T-helper 2 cell treated with Interferon-gamma antibody and Interleukin-4, amounts not matched to agents 5 μg/mL and 100 μg/mL, for 36 hours (primary cell): Measurements from ENCODE around the gene OR10H3.
"Not testable (repeated sequence)": the region's sequence is repeated elsewhere in the genome, so short reads cannot be mapped to it uniquely, and the experiment has no call there.

Experiments
- DNase-seq: peaks from one replicate; pipeline ENCODE4 v3.0.0; 2021; ENCODE audit warnings: low spot score
- H3K27ac Mint-ChIP-seq: one replicate; pipeline ENCODE4 v1.8.0; 2021; ENCODE audit warnings: mild to moderate bottlenecking, mixed read lengths
- H3K27me3 Mint-ChIP-seq: one replicate; pipeline ENCODE4 v1.8.0; 2021; ENCODE audit warnings: low read depth, mixed read lengths
- H3K36me3 Mint-ChIP-seq: one replicate; pipeline ENCODE4 v1.8.0; 2021; ENCODE audit warnings: low read depth, mixed read lengths
- H3K4me1 Mint-ChIP-seq: one replicate; pipeline ENCODE4 v1.8.0; 2021; ENCODE audit warnings: low read depth, mixed read lengths
- H3K4me3 Mint-ChIP-seq: one replicate; pipeline ENCODE4 v1.8.0; 2022; ENCODE audit warnings: mild to moderate bottlenecking, moderate library complexity, mixed read lengths
- H3K9me3 Mint-ChIP-seq: one replicate; pipeline ENCODE4 v1.8.0; 2021; ENCODE audit warnings: mixed read lengths

The OR10H3 gene

GRCh38 chr19:15748239-15748638 lies 10.5 kb downstream of the OR10H3 start:
- no peaks in the 10 kb centered on the region for H3K36me3 Mint-ChIP-seq
- H3K4me1 Mint-ChIP-seq = no peaks in the 10 kb centered on the region
- DNase-seq = no peak
- H3K9me3 Mint-ChIP-seq = no peaks in the 10 kb centered on the region
- H3K27me3 Mint-ChIP-seq = peaks cover 34% of the 10 kb centered on the region
- no peak overlapping the region for H3K4me3 Mint-ChIP-seq
- H3K27ac Mint-ChIP-seq = no peak overlapping the region

- no peak overlapping the region for H3K4me3 Mint-ChIP-seq
- no peak for DNase-seq
- no peak overlapping the region for H3K27ac Mint-ChIP-seq
- H3K27me3 Mint-ChIP-seq = peaks cover 54% of the 10 kb centered on the region
- no peaks in the 10 kb centered on the region for H3K36me3 Mint-ChIP-seq
- H3K9me3 Mint-ChIP-seq = peaks cover 6% of the 10 kb centered on the region
- H3K4me1 Mint-ChIP-seq = peaks cover 11% of the 10 kb centered on the region
Measured at GRCh38 chr19:15758379-15758778, 20.6 kb downstream of the OR10H3 start.

GRCh38 chr19:15759962-15760565 lies 22.3 kb downstream of the OR10H3 start:
- H3K27me3 Mint-ChIP-seq = peaks cover 50% of the 10 kb centered on the region
- peaks cover 6% of the 10 kb centered on the region for H3K9me3 Mint-ChIP-seq
- H3K27ac Mint-ChIP-seq = no peak overlapping the region
- no peaks in the 10 kb centered on the region for H3K36me3 Mint-ChIP-seq
- no peak for DNase-seq
- H3K4me1 Mint-ChIP-seq = peaks cover 11% of the 10 kb centered on the region
- H3K4me3 Mint-ChIP-seq = no peak overlapping the region

GRCh38 chr19:15769586-15769985 lies 31.8 kb downstream of the OR10H3 start:
- no peak for DNase-seq
- H3K27ac Mint-ChIP-seq = no peak overlapping the region
- H3K27me3 Mint-ChIP-seq = peaks cover 4% of the 10 kb centered on the region
- H3K36me3 Mint-ChIP-seq = no peaks in the 10 kb centered on the region
- H3K9me3 Mint-ChIP-seq = no peaks in the 10 kb centered on the region
- no peaks in the 10 kb centered on the region for H3K4me1 Mint-ChIP-seq
- H3K4me3 Mint-ChIP-seq = no peak overlapping the region

- not testable (repeated sequence) for H3K27me3 Mint-ChIP-seq, DNase-seq, H3K27ac Mint-ChIP-seq, H3K4me1 Mint-ChIP-seq, H3K9me3 Mint-ChIP-seq, H3K36me3 Mint-ChIP-seq, H3K4me3 Mint-ChIP-seq
Measured at GRCh38 chr19:15774159-15774558, 36.4 kb downstream of the OR10H3 start.

- Mint-ChIP-seq H3K4me1 (no peaks in the 10 kb centered on the region), H3K27me3 (no peaks in the 10 kb centered on the region), H3K9me3 (no peaks in the 10 kb centered on the region), H3K27ac (no peak overlapping the region), H3K4me3 (no peak overlapping the region), H3K36me3 (no peaks in the 10 kb centered on the region)
- no peak for DNase-seq
Measured at GRCh38 chr19:15775249-15775648, 37.5 kb downstream of the OR10H3 start.

- no peak for DNase-seq
- Mint-ChIP-seq H3K27ac (no peak overlapping the region), H3K4me1 (no peaks in the 10 kb centered on the region), H3K27me3 (no peaks in the 10 kb centered on the region), H3K4me3 (no peak overlapping the region), H3K36me3 (no peaks in the 10 kb centered on the region), H3K9me3 (no peaks in the 10 kb centered on the region)
Measured at GRCh38 chr19:15776264-15776663, 38.5 kb downstream of the OR10H3 start.

- H3K4me3 Mint-ChIP-seq = no peak overlapping the region
- H3K27me3 Mint-ChIP-seq = no peaks in the 10 kb centered on the region
- no peaks in the 10 kb centered on the region for H3K4me1 Mint-ChIP-seq
- H3K9me3 Mint-ChIP-seq = no peaks in the 10 kb centered on the region
- no peak overlapping the region for H3K27ac Mint-ChIP-seq
- no peak for DNase-seq
- no peaks in the 10 kb centered on the region for H3K36me3 Mint-ChIP-seq
Measured at GRCh38 chr19:15776991-15777970, 39.5 kb downstream of the OR10H3 start.

GRCh38 chr19:15779756-15780476 lies 42.1 kb downstream of the OR10H3 start:
- Mint-ChIP-seq H3K27me3 (peaks cover 2% of the 10 kb centered on the region), H3K4me3 (no peak overlapping the region), H3K9me3 (no peaks in the 10 kb centered on the region), H3K27ac (no peak overlapping the region), H3K36me3 (no peaks in the 10 kb centered on the region), H3K4me1 (no peaks in the 10 kb centered on the region)
- DNase-seq = no peak

GRCh38 chr19:15780610-15781418 lies 43.0 kb downstream of the OR10H3 start:
- H3K4me3 Mint-ChIP-seq = no peak overlapping the region
- H3K36me3 Mint-ChIP-seq = no peaks in the 10 kb centered on the region
- no peaks in the 10 kb centered on the region for H3K9me3 Mint-ChIP-seq
- no peak overlapping the region for H3K27ac Mint-ChIP-seq
- no peaks in the 10 kb centered on the region for H3K4me1 Mint-ChIP-seq
- no peak for DNase-seq
- peaks cover 2% of the 10 kb centered on the region for H3K27me3 Mint-ChIP-seq

GRCh38 chr19:15781661-15782060 lies 43.9 kb downstream of the OR10H3 start:
- Mint-ChIP-seq H3K27ac (no peak overlapping the region), H3K36me3 (no peaks in the 10 kb centered on the region), H3K27me3 (peaks cover 2% of the 10 kb centered on the region), H3K4me3 (no peak overlapping the region), H3K9me3 (no peaks in the 10 kb centered on the region), H3K4me1 (no peaks in the 10 kb centered on the region)
- no peak for DNase-seq

GRCh38 chr19:15782211-15782610 lies 44.4 kb downstream of the OR10H3 start:
- Mint-ChIP-seq H3K36me3 (no peaks in the 10 kb centered on the region), H3K4me3 (no peak overlapping the region), H3K27me3 (peaks cover 2% of the 10 kb centered on the region), H3K4me1 (no peaks in the 10 kb centered on the region), H3K9me3 (no peaks in the 10 kb centered on the region), H3K27ac (no peak overlapping the region)
- no peak for DNase-seq

GRCh38 chr19:15782896-15783295 lies 45.1 kb downstream of the OR10H3 start:
- H3K4me1 Mint-ChIP-seq, H3K27ac Mint-ChIP-seq, H3K9me3 Mint-ChIP-seq, H3K36me3 Mint-ChIP-seq, H3K27me3 Mint-ChIP-seq, H3K4me3 Mint-ChIP-seq, DNase-seq: not testable (repeated sequence)
